OCI-LY7 (cell line): ENCODE data around the gene ALPL. TPM values are rescaled to one million over a fixed set of nuclear protein-coding genes. Genes with fewer than 3 reads are reported as not detected.

ENCODE experiments used
- BruUV-seq: library from RNA; stranded (reverse); fragments of 400-500 nt; replicated peaks from 2 replicates; lab custom pipeline; 2021; lab: Mats Ljungman, UMichigan
- CTCF ChIA-PET: fragments of 300-600 bp; sonication (Branson Sonifier 250); formaldehyde crosslinking; loops from one replicate; lab custom pipeline; 2022; ENCODE audit warnings: antibody characterized with exemption; ENCODE audit not compliant: unreplicated experiment; lab: Charles Lee
- POLR2A ChIA-PET: fragments of 300-600 bp; sonication (Branson Sonifier 250); formaldehyde crosslinking; loops from one replicate; lab custom pipeline; 2022; ENCODE audit warnings: antibody characterized with exemption; lab: Charles Lee
- DNase-seq: peaks from one replicate; pipeline ENCODE4 v3.0.0-alpha.2; 2015; ENCODE audit warnings: low spot score
- H2AFZ ChIP-seq: fragments of 200-600 bp; sonication (generic), shearing (Covaris generic); 2 replicates; pipeline ENCODE4 v1.6.1; 2014; ENCODE audit warnings: mild to moderate bottlenecking, antibody characterized with exemption, low read length, moderate library complexity
- H3K27ac ChIP-seq: fragments of 200-600 bp; sonication (generic); 2 replicates; pipeline ENCODE4 v1.5.1; 2014; ENCODE audit warnings: mixed run types, low read depth, mild to moderate bottlenecking, moderate library complexity, low read length, inconsistent platforms; ENCODE audit not compliant: poor library complexity, severe bottlenecking
- H3K36me3 ChIP-seq: fragments of 200-600 bp; sonication (generic); 2 replicates; pipeline ENCODE4 v1.6.1; 2014; ENCODE audit warnings: mild to moderate bottlenecking, antibody characterized with exemption, low read length, moderate library complexity, mixed read lengths; ENCODE audit not compliant: insufficient read depth
- H3K4me1 ChIP-seq: fragments of 200-600 bp; sonication (generic); 2 replicates; pipeline ENCODE4 v1.5.1; 2014; ENCODE audit warnings: mild to moderate bottlenecking, low read length; ENCODE audit not compliant: insufficient read depth, poor library complexity, severe bottlenecking
- H3K4me2 ChIP-seq: fragments of 200-600 bp; sonication (generic); 2 replicates; pipeline ENCODE4 v1.6.1; 2014; ENCODE audit warnings: mild to moderate bottlenecking, low read length
- H3K4me3 ChIP-seq: fragments of 200-600 bp; sonication (generic); 2 replicates; pipeline ENCODE4 v1.5.1; 2014; ENCODE audit warnings: mild to moderate bottlenecking, low read depth, low read length; ENCODE audit not compliant: poor library complexity, severe bottlenecking
- H3K79me2 ChIP-seq: fragments of 200-600 bp; sonication (generic); 2 replicates; pipeline ENCODE4 v1.6.1; 2016; ENCODE audit warnings: low read depth, mild to moderate bottlenecking, low read length, moderate library complexity, mixed read lengths; ENCODE audit not compliant: insufficient read depth
- H3K9me2 ChIP-seq: fragments of 200-600 bp; sonication (generic); 2 replicates; pipeline ENCODE4 v1.6.1; 2016; ENCODE audit warnings: mild to moderate bottlenecking, low read length, mixed read lengths; ENCODE audit not compliant: insufficient read depth
- H3K9me3 ChIP-seq: fragments of 200-600 bp; sonication (generic); 2 replicates; pipeline ENCODE4 v1.6.1; 2014; ENCODE audit warnings: mild to moderate bottlenecking, mixed run types, low read length, mixed read lengths
- H4K20me1 ChIP-seq: fragments of 200-600 bp; sonication (generic); 2 replicates; pipeline ENCODE4 v1.6.1; 2014; ENCODE audit warnings: mild to moderate bottlenecking, antibody characterized with exemption, low read length, moderate library complexity, mixed read lengths; ENCODE audit not compliant: insufficient read depth
- CTCF ChIP-seq: fragments of 200-600 bp; sonication (generic); conservative IDR thresholded peaks from 2 replicates; pipeline ENCODE4 v1.5.1; 2014; ENCODE audit warnings: mild to moderate bottlenecking, antibody characterized with exemption, low read length, moderate library complexity, mixed read lengths
- EZH2phosphoT487 ChIP-seq: fragments of 200-600 bp; sonication (generic); IDR thresholded peaks from 2 replicates; pipeline ENCODE4 v1.6.1; 2018; ENCODE audit warnings: low read depth, borderline replicate concordance, mild to moderate bottlenecking, mixed run types, antibody characterized with exemption, low read length, moderate library complexity, mixed read lengths
- intact Hi-C: fragments of 100-400 bp; cut with micrococcal nuclease; formaldehyde crosslinking; loops from one replicate; pipeline ENCODE4 v1.10.0; 2022; ENCODE audit not compliant: unreplicated experiment
- total RNA-seq, 2 experiments: library from RNA; depleted of rRNA in 1 of 2; stranded (reverse); fragments of >200 nt in 1 of 2; shearing (Covaris generic) in 1 of 2; gene quantifications; 2 replicates each; pipeline ENCODE4 v1.2.3, GENCODE V29; 2014 to 2022

The ALPL gene
- total RNA-seq, 2 experiments from 2014 or later: not detected

GRCh38 chr1:21594501-21594900 is 85.3 kb downstream of the ALPL start:
- DNase-seq: no peak
- ChIA-PET CTCF (no interaction called here), POLR2A (no interaction called here)
- Histone ChIP-seq H3K9me2 (no peaks in the 10 kb centered on the region), H3K79me2 (no peaks in the 10 kb centered on the region), H2AFZ (no peak overlapping the region), H4K20me1 (no peaks in the 10 kb centered on the region), H3K4me1 (no peaks in the 10 kb centered on the region), H3K4me2 (no peak overlapping the region), H3K36me3 (no peaks in the 10 kb centered on the region), H3K4me3 (no peak overlapping the region), H3K27ac (no peak overlapping the region), H3K9me3 (no peaks in the 10 kb centered on the region)
- TF ChIP-seq EZH2phosphoT487: no peak
- no peak for TF ChIP-seq CTCF
- intact Hi-C loops: no loop called here
- BruUV-seq: no TSS peak

- CTCF ChIA-PET: no interaction called here
- BruUV-seq: no TSS peak
- no peak overlapping the region for H3K4me2 ChIP-seq
- H3K79me2 ChIP-seq: no peaks in the 10 kb centered on the region
- POLR2A ChIA-PET: no interaction called here
- H4K20me1 ChIP-seq: no peaks in the 10 kb centered on the region
- no peaks in the 10 kb centered on the region for H3K9me2 ChIP-seq
- H3K36me3 ChIP-seq: no peaks in the 10 kb centered on the region
- intact Hi-C loops: no loop called here
- H3K4me3 ChIP-seq: no peak overlapping the region
- DNase-seq: peak; percentile 65
- TF ChIP-seq CTCF (peak; percentile 82), EZH2phosphoT487 (no peak)
- no peaks in the 10 kb centered on the region for H3K9me3 ChIP-seq
- no peak overlapping the region for H2AFZ ChIP-seq
- H3K4me1 ChIP-seq: no peaks in the 10 kb centered on the region
- no peak overlapping the region for H3K27ac ChIP-seq
Measured at GRCh38 chr1:21594935-21595897, 86.0 kb downstream of the ALPL start.

- H2AFZ ChIP-seq: no peak overlapping the region
- no peaks in the 10 kb centered on the region for H3K9me2 ChIP-seq
- no peaks in the 10 kb centered on the region for H4K20me1 ChIP-seq
- no TSS peak for BruUV-seq
- H3K4me3 ChIP-seq: no peak overlapping the region
- TF ChIP-seq CTCF: no peak
- no peak for TF ChIP-seq EZH2phosphoT487
- H3K9me3 ChIP-seq: no peaks in the 10 kb centered on the region
- POLR2A ChIA-PET: no interaction called here
- CTCF ChIA-PET: no interaction called here
- no peak overlapping the region for H3K27ac ChIP-seq
- H3K4me1 ChIP-seq: no peaks in the 10 kb centered on the region
- H3K4me2 ChIP-seq: no peak overlapping the region
- no peaks in the 10 kb centered on the region for H3K79me2 ChIP-seq
- H3K36me3 ChIP-seq: no peaks in the 10 kb centered on the region
- no peak for DNase-seq
- intact Hi-C loops: no loop called here
Measured at GRCh38 chr1:21596174-21596573, 87.0 kb downstream of the ALPL start.
